Upper lobe of left lung (tissue), 6 donors: Measurements from ENCODE around the gene PRCC. TPM values are rescaled to one million over a fixed set of nuclear protein-coding genes. Genes with fewer than 3 reads are reported as not detected.
A peak's percentile ranks its signal among the peaks of the same experiment; 100 is the strongest.

ENCODE experiments used
- ATAC-seq, 2 donors: fragments of 200-7000 bp; cut with Tn5 transposase; one replicate each; pipeline ENCODE4 v1.9.1; 2022; ENCODE audit warnings: mild to moderate bottlenecking in 2 of 2, moderate library complexity in 2 of 2; ENCODE audit not compliant: low FRiP score in 2 of 2
- DNase-seq, 2 donors: peaks; one replicate each; pipeline ENCODE4 v3.0.0-alpha.2; 2019 to 2020
- H3K27ac ChIP-seq, 4 donors: fragments of 200-600 bp; sonication (generic); one replicate each; pipeline ENCODE4 v1.5.1; 2016 to 2019
- H3K27me3 ChIP-seq, 4 donors: fragments of 200-600 bp; sonication (generic); one replicate each; pipeline ENCODE4 v1.5.1; 2017 to 2019
- H3K36me3 ChIP-seq, 4 donors: fragments of 200-600 bp; sonication (generic); one replicate each; pipeline ENCODE4 v1.5.1; 2016 to 2019
- H3K4me1 ChIP-seq, 4 donors: fragments of 200-600 bp; sonication (generic); one replicate each; pipeline ENCODE4 v1.5.1; 2018 to 2019
- H3K4me3 ChIP-seq, 4 donors: fragments of 200-600 bp; sonication (generic); one replicate each; pipeline ENCODE4 v1.5.1; 2017 to 2019; ENCODE audit warnings: mild to moderate bottlenecking in 2 of 4, moderate library complexity in 1 of 4
- H3K9me3 ChIP-seq, 4 donors: fragments of 200-600 bp; sonication (generic); one replicate each; pipeline ENCODE4 v1.5.1; 2018 to 2019
- CTCF ChIP-seq, 6 experiments: fragments of 450-650 bp in 4 of 6; fragments of 200-600 bp in 2 of 6; sonication (generic) in 2 of 6; IDR thresholded peaks; one replicate each; pipeline ENCODE4 v1.5.1; 2016 to 2019; ENCODE audit warnings: antibody characterized with exemption in 6 of 6
- EP300 ChIP-seq, 4 donors: sonication (generic); formaldehyde crosslinking; IDR thresholded peaks; one replicate each; pipeline ENCODE4 v1.5.1; 2017; ENCODE audit warnings: antibody characterized with exemption in 4 of 4, control low read depth in 2 of 4
- POLR2A ChIP-seq, 4 donors: fragments of 450-650 bp; IDR thresholded peaks; one replicate each; pipeline ENCODE4 v1.5.1; 2016 to 2017; ENCODE audit warnings: antibody characterized with exemption in 4 of 4, mild to moderate bottlenecking in 2 of 4
- POLR2AphosphoS5 ChIP-seq, 2 donors: sonication (generic); formaldehyde crosslinking; IDR thresholded peaks; one replicate each; pipeline ENCODE4 v1.5.1; 2017; ENCODE audit warnings: antibody characterized with exemption in 2 of 2
- WGBS, 2 donors: methylation state at CpG; one replicate each; pipeline ENCODE4 v1.1.5; 2017 to 2018; 5-methylcytosine and 5-hydroxymethylcytosine counted together
- total RNA-seq, 6 donors: library from RNA; depleted of rRNA in 4 of 6; stranded (reverse); fragments of >200 nt in 4 of 6; gene quantifications; one replicate each; pipeline versions ENCODE4 v1.1.0 to v1.2.1, GENCODE V29; 2016 to 2021
- donor health status: DM: no; HTN: no; CAD: no; lungs with moderate emphysema.
- donor health status: DM: no; HTN: yes; CAD: no; lungs with severe emphysema.

Gene PRCC
- total RNA-seq, 6 donors from 2014 or later = 36.5 to 52.4 (median 40.8) TPM

GRCh38 chr1:156733989-156734584, 33.2 kb upstream of the PRCC start:
- no peaks in the 10 kb centered on the region for H3K27me3 ChIP-seq
- no peak overlapping the region for H3K27ac ChIP-seq
- H3K4me3 ChIP-seq = no peak overlapping the region
- DNase-seq (no peak), ATAC-seq (no peak)
- H3K4me1 ChIP-seq = peaks cover 5 to 7% (median 6%) of the 10 kb centered on the region in 4 donors
- WGBS, 2 donors = 92 to 96% methylated on average over 14 to 20 of the region's 20 CpGs
- TF ChIP-seq POLR2AphosphoS5 (IDR thresholded peaks at IDR 0.05) (no peak), POLR2A (IDR thresholded peaks at IDR 0.05) (no peak), EP300 (IDR thresholded peaks at IDR 0.05) (no peak), CTCF (IDR thresholded peaks at IDR 0.05) (no peak)
- peaks cover 0 to 48% (median 30%) of the 10 kb centered on the region in 4 donors for H3K36me3 ChIP-seq
- H3K9me3 ChIP-seq = no peaks in the 10 kb centered on the region

GRCh38 chr1:156738407-156738806, 28.9 kb upstream of the PRCC start:
- Histone ChIP-seq H3K36me3 (peaks cover 3 to 54% (median 35%) of the 10 kb centered on the region in 4 donors), H3K27me3 (no peaks in the 10 kb centered on the region), H3K4me3 (no peak overlapping the region), H3K9me3 (no peaks in the 10 kb centered on the region), H3K27ac (no peak overlapping the region), H3K4me1 (peaks cover 15 to 22% (median 16%) of the 10 kb centered on the region in 4 donors)
- DNase-seq (no peak), ATAC-seq (no peak)
- 94% methylated on average over 10 of the region's 10 CpGs for WGBS, 2 donors
- TF ChIP-seq POLR2A (IDR thresholded peaks at IDR 0.05) (no peak), CTCF (IDR thresholded peaks at IDR 0.05) (no peak), POLR2AphosphoS5 (IDR thresholded peaks at IDR 0.05) (no peak), EP300 (IDR thresholded peaks at IDR 0.05) (no peak)

- H3K27ac ChIP-seq = no peak overlapping the region
- WGBS, 2 donors = 87 to 94% methylated on average over 2 of the region's 2 CpGs
- peaks cover 8 to 54% (median 36%) of the 10 kb centered on the region in 4 donors for H3K36me3 ChIP-seq
- DNase-seq (no peak), ATAC-seq (no peak)
- H3K27me3 ChIP-seq = no peaks in the 10 kb centered on the region
- peaks cover 15 to 22% (median 16%) of the 10 kb centered on the region in 4 donors for H3K4me1 ChIP-seq
- no peaks in the 10 kb centered on the region for H3K9me3 ChIP-seq
- H3K4me3 ChIP-seq = no peak overlapping the region
- TF ChIP-seq POLR2AphosphoS5 (IDR thresholded peaks at IDR 0.05) (no peak), EP300 (IDR thresholded peaks at IDR 0.05) (no peak), CTCF (IDR thresholded peaks at IDR 0.05) (no peak), POLR2A (IDR thresholded peaks at IDR 0.05) (no peak)
These were observed 28.4 kb upstream of the PRCC start for GRCh38 chr1:156738916-156739315.

- Histone ChIP-seq H3K36me3 (peaks cover 10 to 61% (median 42%) of the 10 kb centered on the region in 4 donors), H3K9me3 (no peaks in the 10 kb centered on the region), H3K4me3 (peak overlapping the region; percentile 65 to 83 (median 74)), H3K27ac (peak overlapping the region; percentile 51 to 89 (median 70)), H3K27me3 (no peaks in the 10 kb centered on the region), H3K4me1 (peaks cover 17 to 32% (median 22%) of the 10 kb centered on the region in 4 donors)
- TF ChIP-seq POLR2A (IDR thresholded peaks at IDR 0.05) (no peak), POLR2AphosphoS5 (IDR thresholded peaks at IDR 0.05) (no peak), CTCF (IDR thresholded peaks at IDR 0.05) (no peak), EP300 (IDR thresholded peaks at IDR 0.05) (no peak)
- DNase-seq (no peak), ATAC-seq (peak; percentile 0 to 1)
- WGBS, 2 donors = 19 to 28% methylated on average over 6 to 7 of the region's 7 CpGs
These were observed 27.0 kb upstream of the PRCC start for GRCh38 chr1:156740237-156740740.
